Mucosa of stomach (tissue), 1 donor: ENCODE results near the gene CLDN12.

Experiments used
- H3K27me3 ChIP-seq: one replicate; pipeline ENCODE4 v1.7.0; 2013; ENCODE audit warnings: mild to moderate bottlenecking, low read length; ENCODE audit not compliant: control insufficient read depth, insufficient read depth
- H3K36me3 ChIP-seq: one replicate; pipeline ENCODE4 v1.7.0; 2013; ENCODE audit warnings: low read length; ENCODE audit not compliant: control insufficient read depth, insufficient read depth
- H3K4me1 ChIP-seq: one replicate; pipeline ENCODE4 v1.7.0; 2013; ENCODE audit warnings: mild to moderate bottlenecking, low read length; ENCODE audit not compliant: control insufficient read depth, insufficient read depth
- H3K4me3 ChIP-seq: one replicate; pipeline ENCODE4 v1.7.0; 2013; ENCODE audit warnings: low read length
- H3K9ac ChIP-seq: one replicate; pipeline ENCODE4 v1.7.0; 2013; ENCODE audit warnings: mild to moderate bottlenecking, low read length, moderate library complexity
- H3K9me3 ChIP-seq: one replicate; pipeline ENCODE4 v1.7.0; 2013; ENCODE audit warnings: mild to moderate bottlenecking, low read length, moderate library complexity; ENCODE audit not compliant: control insufficient read depth
- donor health status: Pancreatic carcinoma.

CLDN12 gene

DNA sequence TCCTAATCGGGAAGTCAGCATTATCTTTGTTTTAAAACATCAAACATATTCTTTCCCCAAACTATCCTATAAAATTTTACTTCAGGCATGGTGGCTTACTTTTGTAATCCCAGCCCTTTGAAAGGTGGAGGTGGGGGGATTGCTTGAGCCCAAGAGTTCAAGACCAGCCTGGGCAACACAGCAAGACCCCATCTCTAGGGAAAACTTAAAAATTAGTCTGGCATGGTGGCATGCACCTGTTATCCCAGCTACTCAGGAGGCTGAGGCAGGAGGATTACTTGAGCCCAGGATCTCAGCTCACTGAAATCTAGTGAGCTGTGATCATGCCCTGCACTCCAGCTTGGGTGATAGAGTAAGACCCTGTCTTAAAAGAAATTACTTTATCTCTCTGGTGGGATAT, 4.9 kb downstream of the CLDN12 start:
- Histone ChIP-seq H3K36me3 (no peaks in the 10 kb centered on the region), H3K9me3 (no peaks in the 10 kb centered on the region), H3K4me3 (no peak overlapping the region), H3K9ac (no peak overlapping the region), H3K4me1 (peaks cover 63% of the 10 kb centered on the region), H3K27me3 (no peaks in the 10 kb centered on the region)

GRCh38 chr7:90409667-90410066, 6.4 kb downstream of the CLDN12 start:
- Histone ChIP-seq H3K36me3 (no peaks in the 10 kb centered on the region), H3K9ac (peak overlapping the region; percentile 56), H3K4me1 (peaks cover 63% of the 10 kb centered on the region), H3K9me3 (no peaks in the 10 kb centered on the region), H3K4me3 (no peak overlapping the region), H3K27me3 (no peaks in the 10 kb centered on the region)

GRCh38 chr7:90411510-90411909, 8.2 kb downstream of the CLDN12 start:
- H3K36me3 ChIP-seq, result no peaks in the 10 kb centered on the region

DNA sequence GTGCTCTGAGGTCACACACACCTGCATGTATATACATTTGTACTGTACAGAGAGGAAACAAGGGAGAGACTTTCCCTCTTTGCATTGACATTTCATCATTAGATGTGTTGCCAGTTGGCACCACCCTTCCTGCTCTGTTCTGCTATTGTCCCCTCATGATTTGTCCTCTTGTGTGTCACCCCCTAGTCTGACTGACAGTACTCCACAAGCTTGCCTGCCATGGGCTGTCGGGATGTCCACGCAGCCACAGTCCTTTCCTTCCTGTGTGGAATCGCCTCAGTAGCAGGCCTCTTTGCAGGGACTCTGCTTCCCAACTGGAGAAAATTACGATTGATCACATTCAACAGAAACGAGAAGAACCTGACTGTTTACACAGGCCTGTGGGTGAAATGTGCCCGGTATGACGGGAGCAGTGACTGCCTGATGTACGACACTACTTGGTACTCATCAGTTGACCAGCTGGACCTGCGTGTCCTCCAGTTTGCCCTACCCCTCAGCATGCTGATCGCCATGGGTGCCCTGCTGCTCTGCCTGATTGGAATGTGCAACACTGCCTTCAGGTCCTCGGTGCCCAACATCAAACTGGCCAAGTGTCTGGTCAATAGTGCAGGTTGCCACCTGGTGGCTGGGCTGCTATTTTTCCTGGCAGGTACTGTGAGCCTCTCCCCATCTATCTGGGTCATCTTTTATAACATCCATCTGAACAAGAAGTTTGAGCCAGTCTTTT, 9.4 kb downstream of the CLDN12 start:
- H3K36me3 ChIP-seq, result no peaks in the 10 kb centered on the region
- H3K9me3 ChIP-seq, result no peaks in the 10 kb centered on the region
- no peak overlapping the region for H3K4me3 ChIP-seq
- H3K27me3 ChIP-seq, result no peaks in the 10 kb centered on the region
- H3K4me1 ChIP-seq, result peaks cover 49% of the 10 kb centered on the region
- H3K9ac ChIP-seq, result no peak overlapping the region

More at GRCh38 chr7:90411510-90411909, 8.2 kb downstream of the CLDN12 start:
- H3K9ac ChIP-seq, result peak overlapping the region; percentile 24
- no peaks in the 10 kb centered on the region for H3K9me3 ChIP-seq
- no peak overlapping the region for H3K4me3 ChIP-seq
- H3K27me3 ChIP-seq, result no peaks in the 10 kb centered on the region
- peaks cover 56% of the 10 kb centered on the region for H3K4me1 ChIP-seq

DNA sequence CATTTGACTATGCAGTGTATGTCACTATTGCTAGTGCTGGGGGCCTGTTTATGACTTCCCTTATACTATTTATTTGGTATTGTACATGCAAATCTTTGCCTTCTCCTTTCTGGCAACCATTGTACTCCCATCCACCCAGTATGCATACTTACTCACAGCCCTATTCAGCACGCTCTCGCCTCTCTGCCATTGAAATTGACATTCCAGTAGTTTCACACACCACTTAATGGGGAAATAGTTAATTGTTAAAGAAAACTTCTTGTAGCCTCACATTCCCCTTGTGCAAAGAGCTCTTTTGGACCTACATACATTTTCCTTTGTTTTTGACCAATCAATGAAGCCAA, 9.9 kb downstream of the CLDN12 start:
- Histone ChIP-seq H3K27me3 (no peaks in the 10 kb centered on the region), H3K4me3 (no peak overlapping the region), H3K4me1 (peaks cover 45% of the 10 kb centered on the region), H3K9ac (no peak overlapping the region), H3K9me3 (no peaks in the 10 kb centered on the region), H3K36me3 (no peaks in the 10 kb centered on the region)

DNA sequence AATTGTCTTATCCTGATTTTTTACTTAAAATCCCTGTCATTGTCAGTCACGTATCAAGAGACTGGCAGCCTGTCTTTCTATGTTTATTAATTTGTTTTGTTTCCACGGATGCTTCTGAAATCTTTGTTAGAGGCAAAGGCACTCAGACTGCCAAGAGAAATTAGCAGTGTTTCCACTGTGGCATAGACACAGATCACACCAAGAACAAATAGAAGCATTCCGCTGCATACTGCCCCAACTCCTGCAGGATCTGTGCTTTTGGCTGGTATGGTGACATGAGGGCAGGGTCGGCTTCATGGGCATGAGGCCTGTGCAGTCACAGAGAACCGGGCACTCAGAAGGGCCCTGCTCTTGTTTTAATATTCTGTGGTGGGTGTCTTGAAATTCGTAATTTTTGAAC, 18.4 kb downstream of the CLDN12 start:
- H3K4me1 ChIP-seq, result peaks cover 7% of the 10 kb centered on the region
- H3K4me3 ChIP-seq, result no peak overlapping the region
- H3K36me3 ChIP-seq, result no peaks in the 10 kb centered on the region
- H3K27me3 ChIP-seq, result no peaks in the 10 kb centered on the region
- no peaks in the 10 kb centered on the region for H3K9me3 ChIP-seq
- no peak overlapping the region for H3K9ac ChIP-seq

- no peak overlapping the region for H3K9ac ChIP-seq
- H3K4me3 ChIP-seq, result no peak overlapping the region
- no peaks in the 10 kb centered on the region for H3K9me3 ChIP-seq
- peaks cover 7% of the 10 kb centered on the region for H3K4me1 ChIP-seq
- no peaks in the 10 kb centered on the region for H3K36me3 ChIP-seq
- no peaks in the 10 kb centered on the region for H3K27me3 ChIP-seq
These were observed 21.5 kb downstream of the CLDN12 start for GRCh38 chr7:90424720-90425119.

GRCh38 chr7:90425376-90425775, 22.1 kb downstream of the CLDN12 start:
- no peak overlapping the region for H3K9ac ChIP-seq
- H3K4me3 ChIP-seq, result no peak overlapping the region
- H3K27me3 ChIP-seq, result no peaks in the 10 kb centered on the region
- H3K4me1 ChIP-seq, result peaks cover 7% of the 10 kb centered on the region
- H3K9me3 ChIP-seq, result no peaks in the 10 kb centered on the region
- H3K36me3 ChIP-seq, result no peaks in the 10 kb centered on the region

DNA sequence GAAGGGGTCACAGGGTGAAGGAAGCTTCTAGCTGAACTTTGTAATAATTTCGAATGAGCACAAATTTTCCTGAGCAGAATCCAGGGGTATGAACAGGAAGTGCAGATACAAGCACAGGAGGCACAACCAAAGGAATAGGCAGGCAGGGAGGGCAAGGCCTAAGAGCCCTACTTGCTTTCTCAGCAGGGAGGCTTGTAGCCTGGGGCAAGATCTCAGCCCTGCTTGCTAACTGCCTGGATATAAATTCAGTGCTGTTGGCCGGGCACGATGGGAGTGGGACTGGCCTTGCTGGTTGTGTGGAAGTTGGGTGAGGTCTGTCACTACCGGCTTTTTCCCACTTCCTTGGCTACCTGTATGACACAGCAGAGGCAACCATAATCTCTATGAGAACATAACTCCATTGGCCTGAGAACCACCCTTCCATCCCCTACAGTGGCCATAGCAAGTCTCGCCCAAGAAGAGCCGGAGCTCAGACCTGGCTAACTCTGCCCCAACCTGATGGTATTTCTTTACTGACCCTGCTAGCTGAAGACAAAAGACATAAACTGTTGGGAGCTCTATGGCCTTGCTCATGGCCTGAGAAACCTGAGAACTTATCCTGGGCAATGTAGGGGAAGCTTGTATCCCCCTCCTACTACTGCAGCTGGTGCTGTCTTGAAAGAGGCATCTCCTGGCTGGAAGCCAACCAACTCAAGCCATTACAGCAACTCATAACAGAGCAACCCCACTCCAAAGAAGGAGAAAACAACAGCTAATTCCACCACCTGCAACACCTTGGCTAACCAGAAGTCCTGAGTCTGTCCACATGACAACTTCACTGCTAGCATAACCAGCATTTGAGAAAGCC, 27.6 kb downstream of the CLDN12 start:
- Histone ChIP-seq H3K9me3 (no peaks in the 10 kb centered on the region), H3K4me1 (no peaks in the 10 kb centered on the region), H3K9ac (no peak overlapping the region), H3K4me3 (no peak overlapping the region), H3K36me3 (no peaks in the 10 kb centered on the region), H3K27me3 (no peaks in the 10 kb centered on the region)

GRCh38 chr7:90432752-90433151, 29.5 kb downstream of the CLDN12 start:
- no peaks in the 10 kb centered on the region for H3K27me3 ChIP-seq
- no peak overlapping the region for H3K4me3 ChIP-seq
- H3K4me1 ChIP-seq, result no peaks in the 10 kb centered on the region
- no peaks in the 10 kb centered on the region for H3K9me3 ChIP-seq
- H3K36me3 ChIP-seq, result no peaks in the 10 kb centered on the region
- no peak overlapping the region for H3K9ac ChIP-seq

GRCh38 chr7:90433221-90433620, 30.0 kb downstream of the CLDN12 start:
- Histone ChIP-seq H3K4me1 (no peaks in the 10 kb centered on the region), H3K36me3 (no peaks in the 10 kb centered on the region), H3K4me3 (peak overlapping the region; percentile 4), H3K27me3 (no peaks in the 10 kb centered on the region), H3K9me3 (no peaks in the 10 kb centered on the region), H3K9ac (no peak overlapping the region)

- no peaks in the 10 kb centered on the region for H3K9me3 ChIP-seq
- no peaks in the 10 kb centered on the region for H3K27me3 ChIP-seq
- H3K9ac ChIP-seq, result no peak overlapping the region
- H3K4me3 ChIP-seq, result no peak overlapping the region
- no peaks in the 10 kb centered on the region for H3K4me1 ChIP-seq
- H3K36me3 ChIP-seq, result no peaks in the 10 kb centered on the region
These were observed 42.4 kb downstream of the CLDN12 start for GRCh38 chr7:90445633-90446032.
